K562 (cell line): ENCODE data around the gene KLF1. TPM values are rescaled to one million over a fixed set of nuclear protein-coding genes. Genes with fewer than 3 reads are reported as not detected.

Experiments used
- KHSRP ChIP-seq: fragments of 450-650 bp; IDR thresholded peaks from 2 replicates; pipeline ENCODE4 v1.6.1; 2017
- NCOA6 ChIP-seq: fragments of 450-650 bp; IDR thresholded peaks from 2 replicates; pipeline ENCODE4 v1.6.1; 2017; ENCODE audit warnings: mild to moderate bottlenecking
- OTX1 ChIP-seq: fragments of 450-650 bp; formaldehyde crosslinking; IDR thresholded peaks from 2 replicates; pipeline ENCODE4 v1.4.0; 2022; ENCODE audit warnings: mild to moderate bottlenecking
- POLR2H ChIP-seq: IDR thresholded peaks from 2 replicates; pipeline ENCODE4 v1.6.1; 2016; ENCODE audit warnings: missing genetic modification characterization, low read depth, mild to moderate bottlenecking, control low read depth, missing compliant biosample characterization, moderate library complexity
- PTTG1 ChIP-seq: fragments of 450-650 bp; IDR thresholded peaks from 2 replicates; pipeline ENCODE4 v1.6.1; 2016; ENCODE audit warnings: low read depth, mild to moderate bottlenecking, missing genetic modification characterization, missing compliant biosample characterization
- STAG1 ChIP-seq: sonication (generic); formaldehyde crosslinking; IDR thresholded peaks from 2 replicates; pipeline ENCODE4 v1.5.0; 2020; ENCODE audit warnings: missing genetic modification reagents, borderline replicate concordance
- TSC22D4 ChIP-seq: fragments of 450-650 bp; IDR thresholded peaks from 2 replicates; pipeline ENCODE4 v1.6.1; 2016; ENCODE audit warnings: missing genetic modification characterization, missing biosample characterization, control low read depth
- ZNF224 ChIP-seq: sonication (generic); formaldehyde crosslinking; IDR thresholded peaks from 2 replicates; pipeline ENCODE4 v1.8.0; 2022; ENCODE audit warnings: mild to moderate bottlenecking, missing genetic modification reagents
- ZNF57 ChIP-seq: fragments of 450-650 bp; formaldehyde crosslinking; IDR thresholded peaks from 2 replicates; pipeline ENCODE4 v1.4.0; 2020; ENCODE audit warnings: mild to moderate bottlenecking, moderate library complexity
- polyA plus RNA-seq, 8 experiments: library from polyadenylated mRNA; depleted of rRNA in 4 of 8; stranded (reverse) in 5 of 8; unstranded in 3 of 8; fragments of >200 nt; fragmentation: Nextera tagmentation in 2 of 8; fragmentation: Illumina TruSeq in 1 of 8; extraction: Ambion mirVana in 2 of 8; extraction: Trizol in 1 of 8; gene quantifications; 2 replicates each; pipeline versions ENCODE4 v1.2.1 to v1.2.3, GENCODE V29; 2011 to 2014; ENCODE audit warnings: inconsistent platforms in 1 of 8, missing spikeins in 1 of 8
- total RNA-seq, 7 experiments: library from RNA; depleted of rRNA in 6 of 7; stranded (reverse); fragments of >200 nt in 6 of 7; fragmentation: Illumina TruSeq in 2 of 7; extraction: Trizol in 2 of 7; gene quantifications; 2 replicates each; pipeline versions ENCODE4 v1.2.1 to v1.2.3, GENCODE V29; 2011 to 2021; ENCODE audit warnings: low replicate concordance in 1 of 7
- TF ChIP-seq, protein P1 (sequence below): IDR thresholded peaks from 2 replicates; pipeline ENCODE4 v1.6.1; 2016; ENCODE audit warnings: missing genetic modification characterization, missing compliant biosample characterization
- TF ChIP-seq, protein P2 (sequence below): sonication (generic); formaldehyde crosslinking; IDR thresholded peaks from 2 replicates; pipeline ENCODE4 v1.8.0; 2022; ENCODE audit warnings: missing genetic modification reagents, mild to moderate bottlenecking, borderline replicate concordance
- TF ChIP-seq, protein P3 (sequence below), 2 experiments: IDR thresholded peaks; 2 replicates each; pipeline ENCODE4 v1.6.1; 2012; ENCODE audit warnings: improper control_type of control experiment in 2 of 2, low read depth in 2 of 2, low read length in 2 of 2, borderline replicate concordance in 1 of 2

Gene KLF1
- total and polyA plus RNA-seq, 9 of the 15 experiments (the other 6 are each of a cell fraction or from before 2014, with no cell fraction given) = 8.4 to 163 (median 47.3) TPM

DNA sequence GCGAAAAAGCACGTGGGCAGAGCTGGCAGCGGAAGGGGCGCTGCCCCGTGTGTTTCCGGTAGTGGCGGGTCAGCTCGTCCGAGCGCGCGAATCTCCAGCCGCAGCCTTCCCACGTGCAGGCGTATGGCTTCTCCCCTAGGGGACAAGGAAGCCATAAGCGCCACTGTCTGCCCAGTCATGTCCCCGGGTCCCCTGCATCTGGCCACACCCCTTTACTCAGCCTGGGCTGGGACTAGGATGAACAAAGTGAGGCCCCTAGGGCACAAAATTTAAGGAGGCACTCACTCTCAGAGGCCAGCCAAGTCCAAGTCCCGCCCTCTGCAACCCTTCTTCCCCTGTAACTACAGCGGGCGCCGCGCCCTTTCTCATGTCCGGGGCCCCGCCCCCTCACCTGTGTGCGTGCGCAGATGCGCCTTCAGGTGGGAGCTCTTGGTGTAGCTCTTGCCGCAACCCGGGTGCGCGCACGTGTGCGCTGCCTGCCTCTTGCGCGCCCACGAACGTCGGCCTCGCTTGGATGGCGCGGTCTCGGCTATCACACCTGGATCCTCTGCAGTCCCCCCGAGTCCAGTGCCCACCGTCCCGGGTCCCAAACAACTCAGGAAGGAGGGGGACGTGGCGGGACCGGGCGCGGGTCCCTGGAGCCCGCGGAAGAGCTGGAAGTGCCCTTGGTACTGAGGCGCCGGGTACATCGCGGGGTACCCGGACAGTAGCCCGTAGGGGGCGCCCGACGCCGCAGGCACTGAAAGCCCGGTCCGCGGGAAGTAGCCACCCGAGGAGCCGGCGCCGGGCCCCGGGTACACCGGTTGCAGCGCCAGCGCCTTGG is 1.9 kb downstream of the KLF1 start (continued):
- TF ChIP-seq, protein P1, sequence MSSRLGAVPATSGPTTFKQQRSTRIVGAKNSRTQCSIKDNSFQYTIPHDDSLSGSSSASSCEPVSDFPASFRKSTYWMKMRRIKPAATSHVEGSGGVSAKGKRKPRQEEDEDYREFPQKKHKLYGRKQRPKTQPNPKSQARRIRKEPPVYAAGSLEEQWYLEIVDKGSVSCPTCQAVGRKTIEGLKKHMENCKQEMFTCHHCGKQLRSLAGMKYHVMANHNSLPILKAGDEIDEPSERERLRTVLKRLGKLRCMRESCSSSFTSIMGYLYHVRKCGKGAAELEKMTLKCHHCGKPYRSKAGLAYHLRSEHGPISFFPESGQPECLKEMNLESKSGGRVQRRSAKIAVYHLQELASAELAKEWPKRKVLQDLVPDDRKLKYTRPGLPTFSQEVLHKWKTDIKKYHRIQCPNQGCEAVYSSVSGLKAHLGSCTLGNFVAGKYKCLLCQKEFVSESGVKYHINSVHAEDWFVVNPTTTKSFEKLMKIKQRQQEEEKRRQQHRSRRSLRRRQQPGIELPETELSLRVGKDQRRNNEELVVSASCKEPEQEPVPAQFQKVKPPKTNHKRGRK (tag) = no peak
- TF ChIP-seq TSC22D4 (tag) (no peak), ZNF224 (0 out of 2 replicates have a peak, but pooled peaks have one; percentile 0), KHSRP (no peak), NCOA6 (no peak), ZNF57 (CRISPR knock-in tag) (no peak), OTX1 (CRISPR knock-in tag) (no peak), POLR2H (tag) (no peak), STAG1 (CRISPR knock-in tag) (0 out of 2 replicates have a peak, but pooled peaks have one; percentile 22), PTTG1 (tag) (no peak)
- TF ChIP-seq, protein P2, sequence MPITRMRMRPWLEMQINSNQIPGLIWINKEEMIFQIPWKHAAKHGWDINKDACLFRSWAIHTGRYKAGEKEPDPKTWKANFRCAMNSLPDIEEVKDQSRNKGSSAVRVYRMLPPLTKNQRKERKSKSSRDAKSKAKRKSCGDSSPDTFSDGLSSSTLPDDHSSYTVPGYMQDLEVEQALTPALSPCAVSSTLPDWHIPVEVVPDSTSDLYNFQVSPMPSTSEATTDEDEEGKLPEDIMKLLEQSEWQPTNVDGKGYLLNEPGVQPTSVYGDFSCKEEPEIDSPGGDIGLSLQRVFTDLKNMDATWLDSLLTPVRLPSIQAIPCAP (CRISPR knock-in tag) = no peak
- TF ChIP-seq, protein P3, sequence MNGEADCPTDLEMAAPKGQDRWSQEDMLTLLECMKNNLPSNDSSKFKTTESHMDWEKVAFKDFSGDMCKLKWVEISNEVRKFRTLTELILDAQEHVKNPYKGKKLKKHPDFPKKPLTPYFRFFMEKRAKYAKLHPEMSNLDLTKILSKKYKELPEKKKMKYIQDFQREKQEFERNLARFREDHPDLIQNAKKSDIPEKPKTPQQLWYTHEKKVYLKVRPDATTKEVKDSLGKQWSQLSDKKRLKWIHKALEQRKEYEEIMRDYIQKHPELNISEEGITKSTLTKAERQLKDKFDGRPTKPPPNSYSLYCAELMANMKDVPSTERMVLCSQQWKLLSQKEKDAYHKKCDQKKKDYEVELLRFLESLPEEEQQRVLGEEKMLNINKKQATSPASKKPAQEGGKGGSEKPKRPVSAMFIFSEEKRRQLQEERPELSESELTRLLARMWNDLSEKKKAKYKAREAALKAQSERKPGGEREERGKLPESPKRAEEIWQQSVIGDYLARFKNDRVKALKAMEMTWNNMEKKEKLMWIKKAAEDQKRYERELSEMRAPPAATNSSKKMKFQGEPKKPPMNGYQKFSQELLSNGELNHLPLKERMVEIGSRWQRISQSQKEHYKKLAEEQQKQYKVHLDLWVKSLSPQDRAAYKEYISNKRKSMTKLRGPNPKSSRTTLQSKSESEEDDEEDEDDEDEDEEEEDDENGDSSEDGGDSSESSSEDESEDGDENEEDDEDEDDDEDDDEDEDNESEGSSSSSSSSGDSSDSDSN (IDR thresholded peaks at IDR 0.05; ENCODE audit: borderline replicate concordance in 1 of 2, low read depth in 2 of 2, low read length in 2 of 2) = peak; percentile 97
